Adrenal gland (tissue), 5 donors: Measurements from ENCODE around the gene PRRT1.

Experiments
- CTCF ChIP-seq, 6 experiments: fragments of 450-650 bp in 4 of 6; fragments of 200-600 bp in 2 of 6; sonication (generic) in 1 of 6; IDR thresholded peaks; 1 replicate in 5 of 6; 2 replicates in 1 of 6; pipeline versions ENCODE4 v1.5.1 to v1.8.0; 2016 to 2021; ENCODE audit warnings: antibody characterized with exemption in 6 of 6, mild to moderate bottlenecking in 2 of 6, moderate library complexity in 1 of 6
- POLR2A ChIP-seq, 2 donors: fragments of 450-650 bp; IDR thresholded peaks; one replicate each; pipeline ENCODE4 v1.6.1; 2017; ENCODE audit warnings: antibody characterized with exemption in 2 of 2, mild to moderate bottlenecking in 2 of 2, moderate library complexity in 1 of 2
- donor health status: DM: no; HTN: no; CAD: no.

- TF ChIP-seq POLR2A (IDR thresholded peaks at IDR 0.05) (no peak), CTCF (IDR thresholded peaks at IDR 0.05) (no peak)
These were observed 12.0 kb upstream of the PRRT1 start for GRCh38 chr6:32163559-32164258.
